Measurements from ENCODE around the gene OSCP1. TPM values are rescaled to one million over a fixed set of nuclear protein-coding genes. Genes with fewer than 3 reads are reported as not detected.

OSCP1 gene
- total and polyA plus RNA-seq, 2 donors (not counting 1 experiment from before 2014, with no cell fraction given) = 0.16 to 0.94 TPM

GRCh38 chr1:36401602-36402503 lies 48.4 kb downstream of the OSCP1 start:
- Histone ChIP-seq H3K36me3 (replicated peaks in 1 of 2; ENCODE audit: control extremely low read depth in 1 of 2, control insufficient read depth in 1 of 2, extremely low read depth in 1 of 2, insufficient read depth in 2 of 2, low read length in 1 of 2) (no peaks in the 10 kb centered on the region), H3K4me2 (replicated peaks; ENCODE audit: low read depth, low read length, poor library complexity, severe bottlenecking) (peak overlapping the region; percentile 55), H3K79me2 (ENCODE audit: control insufficient read depth, insufficient read depth, low read length) (peaks cover 34% of the 10 kb centered on the region), H2AFZ (ENCODE audit: insufficient read depth, low read depth, low read length, poor library complexity, severe bottlenecking) (peak overlapping the region; percentile 52), H4K20me1 (ENCODE audit: control insufficient read depth, insufficient read depth, low read length, poor library complexity, severe bottlenecking) (no peaks in the 10 kb centered on the region), H3K9me3 (ENCODE audit: control extremely low read depth in 1 of 3, control insufficient read depth in 2 of 3, insufficient read depth in 1 of 3, low read length in 2 of 3) (peaks cover 0 to 10% (median 0%) of the 10 kb centered on the region in 3 donors), H3K9ac (ENCODE audit: low read length) (no peak overlapping the region), H3K4me1 (ENCODE audit: control insufficient read depth in 2 of 2, insufficient read depth in 2 of 2, low read length in 2 of 2) (peaks cover 5 to 25% of the 10 kb centered on the region in 2 donors), H3K4me3 (ENCODE audit: control extremely low read depth in 1 of 5, extremely low read depth in 1 of 5, insufficient read depth in 1 of 5, low read depth in 2 of 5, low read length in 4 of 5) (peak overlapping the region in 2 of 5 experiments; percentile 36 to 44), H3K27ac (ENCODE audit: low read length in 2 of 2) (peak overlapping the region in 1 of 2 donors; percentile 67), H3K27me3 (replicated peaks in 1 of 4; ENCODE audit: control extremely low read depth in 1 of 4, control insufficient read depth in 3 of 4, insufficient read depth in 4 of 4, low read length in 3 of 4) (no peaks in the 10 kb centered on the region)
- Mint-ChIP-seq H3K4me3 (peak overlapping the region; percentile 66), H3K27ac (peak overlapping the region; percentile 87), H3K9me3 (ENCODE audit: insufficient read depth) (no peaks in the 10 kb centered on the region), H3K27me3 (no peaks in the 10 kb centered on the region), H3K4me1 (peaks cover 25% of the 10 kb centered on the region)
- WGBS (ENCODE audit: insufficient coverage) = 89% methylated on average over 11 of the region's 12 CpGs
- POLR2A ChIA-PET = interaction anchor here (0.9 to 1.3 kb wide), 2 partner anchors 17 to 23 kb away, joined by 3 read pairs; no protein-coding TSS in a partner anchor
- no peak for TF ChIP-seq EZH2 (IDR thresholded peaks at IDR 0.05; ENCODE audit: borderline replicate concordance, insufficient read depth, low read depth, low read length, poor library complexity, severe bottlenecking)
- TF ChIP-seq, protein P1, sequence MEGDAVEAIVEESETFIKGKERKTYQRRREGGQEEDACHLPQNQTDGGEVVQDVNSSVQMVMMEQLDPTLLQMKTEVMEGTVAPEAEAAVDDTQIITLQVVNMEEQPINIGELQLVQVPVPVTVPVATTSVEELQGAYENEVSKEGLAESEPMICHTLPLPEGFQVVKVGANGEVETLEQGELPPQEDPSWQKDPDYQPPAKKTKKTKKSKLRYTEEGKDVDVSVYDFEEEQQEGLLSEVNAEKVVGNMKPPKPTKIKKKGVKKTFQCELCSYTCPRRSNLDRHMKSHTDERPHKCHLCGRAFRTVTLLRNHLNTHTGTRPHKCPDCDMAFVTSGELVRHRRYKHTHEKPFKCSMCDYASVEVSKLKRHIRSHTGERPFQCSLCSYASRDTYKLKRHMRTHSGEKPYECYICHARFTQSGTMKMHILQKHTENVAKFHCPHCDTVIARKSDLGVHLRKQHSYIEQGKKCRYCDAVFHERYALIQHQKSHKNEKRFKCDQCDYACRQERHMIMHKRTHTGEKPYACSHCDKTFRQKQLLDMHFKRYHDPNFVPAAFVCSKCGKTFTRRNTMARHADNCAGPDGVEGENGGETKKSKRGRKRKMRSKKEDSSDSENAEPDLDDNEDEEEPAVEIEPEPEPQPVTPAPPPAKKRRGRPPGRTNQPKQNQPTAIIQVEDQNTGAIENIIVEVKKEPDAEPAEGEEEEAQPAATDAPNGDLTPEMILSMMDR (IDR thresholded peaks at IDR 0.05) = no peak
- DNase-seq = no peak
- ATAC-seq (ENCODE audit: low read depth) = no peak
- intact Hi-C loops (cut with micrococcal nuclease) = no loop called here
- CTCF ChIA-PET = interaction anchor here (0.8 to 7.4 kb wide), 4 partner anchors 12 to 60 kb away, joined by 3 to 52 read pairs (median 9); no protein-coding TSS in a partner anchor
